ENCODE measurements around the gene C1R. TPM values are rescaled to one million over a fixed set of nuclear protein-coding genes. Genes with fewer than 3 reads are reported as not detected.
"Not testable (repeated sequence)": the region's sequence is repeated elsewhere in the genome, so short reads cannot be mapped to it uniquely, and the experiment has no call there.

The C1R gene
- total and polyA plus RNA-seq, 5 donors from 2014 or later: 1.4 to 4.6 (median 2.2) TPM

- peak within 1 kb of the TSS; percentile 92 to 94 (median 92) for H3K27ac Mint-ChIP-seq
- H3K4me1 ChIP-seq (ENCODE audit: control insufficient read depth, insufficient read depth, low read length, poor library complexity, severe bottlenecking): peaks cover 21% of the 10 kb centered on the region
- H3K4me3 Mint-ChIP-seq: peak within 1 kb of the TSS; percentile 93 to 98 (median 95)
- H3K36me3 ChIP-seq (ENCODE audit: control insufficient read depth, insufficient read depth, low read length): peaks cover 10% of the 10 kb centered on the region
- H3K27me3 ChIP-seq (ENCODE audit: control insufficient read depth, insufficient read depth, low read length): no peaks in the 10 kb centered on the region
- H3K27ac ChIP-seq (ENCODE audit: insufficient read depth, low read length, poor library complexity, severe bottlenecking): peak within 1 kb of the TSS; percentile 79
- no peaks in the 10 kb centered on the region for H3K27me3 Mint-ChIP-seq
- peaks cover 0 to 12% (median 4%) of the 10 kb centered on the region in 7 donors for H3K9me3 Mint-ChIP-seq
- H3K9me3 ChIP-seq (ENCODE audit: control insufficient read depth in 2 of 2, low read length in 2 of 2): peaks cover 7 to 10% of the 10 kb centered on the region in 2 experiments
- ATAC-seq (ENCODE audit: low read depth in 2 of 2): peak in 1 of 2 donors; percentile 26
- H3K4me1 Mint-ChIP-seq: peaks cover 26 to 75% (median 45%) of the 10 kb centered on the region in 4 donors
- peak within 1 kb of the TSS; percentile 82 for H3K4me3 ChIP-seq (ENCODE audit: low read depth, low read length)
- peak; percentile 65 to 79 (median 70) for DNase-seq
- H3K36me3 Mint-ChIP-seq: peaks cover 10% of the 10 kb centered on the region
Observed at GRCh38 chr12:7108796-7109571, 16.7 kb upstream of the C1R start, which contains the start of gene C1RL. Gene C1RL (minus strand): TSS chr12:7109214. CDS start chr12:7109180, 34 bp downstream.

GRCh38 chr12:7108003-7108795, 16.0 kb upstream of the C1R start:
- Histone ChIP-seq H3K27ac (ENCODE audit: insufficient read depth, low read length, poor library complexity, severe bottlenecking) (peak overlapping the region; percentile 79), H3K36me3 (ENCODE audit: control insufficient read depth, insufficient read depth, low read length) (peaks cover 13% of the 10 kb centered on the region), H3K27me3 (ENCODE audit: control insufficient read depth, insufficient read depth, low read length) (no peaks in the 10 kb centered on the region), H3K9me3 (ENCODE audit: control insufficient read depth in 2 of 2, low read length in 2 of 2) (peaks cover 7 to 10% of the 10 kb centered on the region in 2 experiments), H3K4me1 (ENCODE audit: control insufficient read depth, insufficient read depth, low read length, poor library complexity, severe bottlenecking) (peaks cover 17% of the 10 kb centered on the region), H3K4me3 (ENCODE audit: low read depth, low read length) (peak overlapping the region; percentile 82)
- Mint-ChIP-seq H3K4me1 (peaks cover 29 to 78% (median 47%) of the 10 kb centered on the region in 4 donors), H3K27ac (peak overlapping the region; percentile 92 to 94 (median 92)), H3K36me3 (peaks cover 15% of the 10 kb centered on the region), H3K4me3 (peak overlapping the region; percentile 93 to 98 (median 95)), H3K27me3 (no peaks in the 10 kb centered on the region), H3K9me3 (peaks cover 0 to 12% (median 4%) of the 10 kb centered on the region in 7 donors)
- peak; percentile 96 to 98 for ATAC-seq (ENCODE audit: low read depth in 2 of 2)
- DNase-seq: peak; percentile 64 to 94 (median 71)

GRCh38 chr12:7107636-7108002, 15.4 kb upstream of the C1R start:
- H3K27me3 ChIP-seq (ENCODE audit: control insufficient read depth, insufficient read depth, low read length): no peaks in the 10 kb centered on the region
- Mint-ChIP-seq H3K4me1 (peaks cover 33 to 82% (median 50%) of the 10 kb centered on the region in 4 donors), H3K4me3 (peak overlapping the region; percentile 93 to 98 (median 95)), H3K27me3 (no peaks in the 10 kb centered on the region), H3K27ac (peak overlapping the region; percentile 91 to 94 (median 92)), H3K36me3 (peaks cover 16% of the 10 kb centered on the region), H3K9me3 (peaks cover 0 to 12% (median 4%) of the 10 kb centered on the region in 7 donors)
- peaks cover 17% of the 10 kb centered on the region for H3K4me1 ChIP-seq (ENCODE audit: control insufficient read depth, insufficient read depth, low read length, poor library complexity, severe bottlenecking)
- H3K36me3 ChIP-seq (ENCODE audit: control insufficient read depth, insufficient read depth, low read length): peaks cover 17% of the 10 kb centered on the region
- H3K27ac ChIP-seq (ENCODE audit: insufficient read depth, low read length, poor library complexity, severe bottlenecking): peak overlapping the region; percentile 79
- H3K9me3 ChIP-seq (ENCODE audit: control insufficient read depth in 2 of 2, low read length in 2 of 2): peaks cover 7 to 10% of the 10 kb centered on the region in 2 experiments
- H3K4me3 ChIP-seq (ENCODE audit: low read depth, low read length): peak overlapping the region; percentile 82
- no peak for ATAC-seq (ENCODE audit: low read depth in 2 of 2)
- peak in 1 of 3 donors; percentile 8 for DNase-seq

- H3K36me3 Mint-ChIP-seq: peaks cover 20% of the 10 kb centered on the region
- H3K9me3 Mint-ChIP-seq: peaks cover 0 to 12% (median 4%) of the 10 kb centered on the region in 7 donors
- Histone ChIP-seq H3K36me3 (ENCODE audit: control insufficient read depth, insufficient read depth, low read length) (peaks cover 17% of the 10 kb centered on the region), H3K4me3 (ENCODE audit: low read depth, low read length) (peak overlapping the region; percentile 27), H3K27ac (ENCODE audit: insufficient read depth, low read length, poor library complexity, severe bottlenecking) (peak overlapping the region; percentile 79), H3K4me1 (ENCODE audit: control insufficient read depth, insufficient read depth, low read length, poor library complexity, severe bottlenecking) (peaks cover 17% of the 10 kb centered on the region)
- H3K27me3 Mint-ChIP-seq; ATAC-seq (ENCODE audit: low read depth in 2 of 2); H3K27me3 ChIP-seq (ENCODE audit: control insufficient read depth, insufficient read depth, low read length); DNase-seq; H3K9me3 ChIP-seq (ENCODE audit: control insufficient read depth in 2 of 2, low read length in 2 of 2): not testable (repeated sequence)
- peak overlapping the region in 1 of 3 donors; percentile 15 for H3K27ac Mint-ChIP-seq
- peak overlapping the region; percentile 58 to 94 (median 82) for H3K4me3 Mint-ChIP-seq
- H3K4me1 Mint-ChIP-seq: peaks cover 34 to 83% (median 52%) of the 10 kb centered on the region in 4 donors
Observed at GRCh38 chr12:7107181-7107580, 14.9 kb upstream of the C1R start.

- no peaks in the 10 kb centered on the region for H3K27me3 ChIP-seq (ENCODE audit: control insufficient read depth, insufficient read depth, low read length)
- Mint-ChIP-seq H3K36me3 (peaks cover 25% of the 10 kb centered on the region), H3K27me3 (no peaks in the 10 kb centered on the region), H3K4me3 (peak overlapping the region; percentile 22 to 94 (median 67)), H3K9me3 (peaks cover 0 to 12% (median 4%) of the 10 kb centered on the region in 7 donors), H3K4me1 (peaks cover 34 to 81% (median 53%) of the 10 kb centered on the region in 4 donors), H3K27ac (peak overlapping the region; percentile 15 to 91 (median 43))
- ATAC-seq (ENCODE audit: low read depth in 2 of 2) (no peak), DNase-seq (no peak)
- H3K27ac ChIP-seq (ENCODE audit: insufficient read depth, low read length, poor library complexity, severe bottlenecking): no peak overlapping the region
- peaks cover 17% of the 10 kb centered on the region for H3K4me1 ChIP-seq (ENCODE audit: control insufficient read depth, insufficient read depth, low read length, poor library complexity, severe bottlenecking)
- peaks cover 7 to 10% of the 10 kb centered on the region in 2 experiments for H3K9me3 ChIP-seq (ENCODE audit: control insufficient read depth in 2 of 2, low read length in 2 of 2)
- peaks cover 22% of the 10 kb centered on the region for H3K36me3 ChIP-seq (ENCODE audit: control insufficient read depth, insufficient read depth, low read length)
- peak overlapping the region; percentile 37 for H3K4me3 ChIP-seq (ENCODE audit: low read depth, low read length)
Observed at GRCh38 chr12:7106082-7106481, 13.8 kb upstream of the C1R start.

- ATAC-seq (ENCODE audit: low read depth in 2 of 2) (no peak), DNase-seq (no peak)
- peaks cover 11% of the 10 kb centered on the region for H3K4me1 ChIP-seq (ENCODE audit: control insufficient read depth, insufficient read depth, low read length, poor library complexity, severe bottlenecking)
- no peak overlapping the region for H3K4me3 ChIP-seq (ENCODE audit: low read depth, low read length)
- peaks cover 7 to 10% of the 10 kb centered on the region in 2 experiments for H3K9me3 ChIP-seq (ENCODE audit: control insufficient read depth in 2 of 2, low read length in 2 of 2)
- H3K27ac ChIP-seq (ENCODE audit: insufficient read depth, low read length, poor library complexity, severe bottlenecking): no peak overlapping the region
- Mint-ChIP-seq H3K9me3 (peaks cover 0 to 12% (median 4%) of the 10 kb centered on the region in 7 donors), H3K27ac (peak overlapping the region; percentile 43 to 82 (median 52)), H3K4me3 (peak overlapping the region in 1 of 4 donors; percentile 74), H3K4me1 (peaks cover 39 to 63% (median 46%) of the 10 kb centered on the region in 4 donors), H3K27me3 (no peaks in the 10 kb centered on the region), H3K36me3 (peaks cover 25% of the 10 kb centered on the region)
- no peaks in the 10 kb centered on the region for H3K27me3 ChIP-seq (ENCODE audit: control insufficient read depth, insufficient read depth, low read length)
- peaks cover 32% of the 10 kb centered on the region for H3K36me3 ChIP-seq (ENCODE audit: control insufficient read depth, insufficient read depth, low read length)
Observed at GRCh38 chr12:7103837-7104584, 11.8 kb upstream of the C1R start.

- ATAC-seq (ENCODE audit: low read depth in 2 of 2) (no peak), DNase-seq (no peak)
- Histone ChIP-seq H3K27ac (ENCODE audit: insufficient read depth, low read length, poor library complexity, severe bottlenecking) (peak overlapping the region; percentile 11), H3K27me3 (ENCODE audit: control insufficient read depth, insufficient read depth, low read length) (no peaks in the 10 kb centered on the region), H3K36me3 (ENCODE audit: control insufficient read depth, insufficient read depth, low read length) (peaks cover 32% of the 10 kb centered on the region), H3K9me3 (ENCODE audit: control insufficient read depth in 2 of 2, low read length in 2 of 2) (peaks cover 7 to 10% of the 10 kb centered on the region in 2 experiments), H3K4me3 (ENCODE audit: low read depth, low read length) (no peak overlapping the region), H3K4me1 (ENCODE audit: control insufficient read depth, insufficient read depth, low read length, poor library complexity, severe bottlenecking) (peaks cover 5% of the 10 kb centered on the region)
- Mint-ChIP-seq H3K27ac (peak overlapping the region; percentile 5 to 94 (median 82)), H3K9me3 (peaks cover 0 to 12% (median 2%) of the 10 kb centered on the region in 7 donors), H3K27me3 (no peaks in the 10 kb centered on the region), H3K4me3 (no peak overlapping the region), H3K4me1 (peaks cover 35 to 57% (median 38%) of the 10 kb centered on the region in 4 donors), H3K36me3 (peaks cover 32% of the 10 kb centered on the region)
Observed at GRCh38 chr12:7102582-7102981, 10.3 kb upstream of the C1R start.

Data from CD4-positive, CD25-positive, alpha-beta regulatory T cell (primary cell).